Testis (tissue), 2 donors: Measurements from ENCODE around the gene SLC29A1.

Experiments
- POLR2A ChIP-seq: fragments of 450-650 bp; IDR thresholded peaks from one replicate; pipeline ENCODE4 v1.6.1; 2017; ENCODE audit warnings: antibody characterized with exemption, mild to moderate bottlenecking, moderate library complexity
- TF ChIP-seq, protein P1 (sequence below), 3 experiments: fragments of 450-650 bp in 2 of 3; fragments of 200-600 bp in 1 of 3; sonication (generic) in 1 of 3; IDR thresholded peaks; one replicate each; pipeline ENCODE4 v1.5.1; 2016 to 2019; ENCODE audit warnings: antibody characterized with exemption in 3 of 3, mild to moderate bottlenecking in 2 of 3, moderate library complexity in 1 of 3

DNA sequence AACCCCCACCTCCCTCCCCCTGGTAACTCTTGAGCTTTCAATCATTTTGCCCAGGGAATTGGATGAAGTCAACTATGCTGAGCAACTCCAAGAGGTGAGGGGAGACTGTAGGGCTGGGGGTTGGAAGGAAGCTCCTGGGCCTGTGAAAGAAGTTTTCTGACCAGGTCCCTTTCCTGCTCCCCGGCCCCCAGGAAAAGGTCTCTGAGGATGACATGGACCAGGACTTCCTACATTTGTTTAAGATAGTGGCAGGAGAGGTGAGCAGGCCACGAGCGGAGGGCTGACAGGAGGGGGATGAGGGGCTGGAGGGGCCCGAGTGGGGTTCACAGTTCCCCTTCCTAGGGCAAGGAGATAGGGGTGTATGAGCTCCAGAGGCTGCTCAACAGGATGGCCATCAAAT, 43.0 kb upstream of the SLC29A1 start:
- TF ChIP-seq, protein P1, sequence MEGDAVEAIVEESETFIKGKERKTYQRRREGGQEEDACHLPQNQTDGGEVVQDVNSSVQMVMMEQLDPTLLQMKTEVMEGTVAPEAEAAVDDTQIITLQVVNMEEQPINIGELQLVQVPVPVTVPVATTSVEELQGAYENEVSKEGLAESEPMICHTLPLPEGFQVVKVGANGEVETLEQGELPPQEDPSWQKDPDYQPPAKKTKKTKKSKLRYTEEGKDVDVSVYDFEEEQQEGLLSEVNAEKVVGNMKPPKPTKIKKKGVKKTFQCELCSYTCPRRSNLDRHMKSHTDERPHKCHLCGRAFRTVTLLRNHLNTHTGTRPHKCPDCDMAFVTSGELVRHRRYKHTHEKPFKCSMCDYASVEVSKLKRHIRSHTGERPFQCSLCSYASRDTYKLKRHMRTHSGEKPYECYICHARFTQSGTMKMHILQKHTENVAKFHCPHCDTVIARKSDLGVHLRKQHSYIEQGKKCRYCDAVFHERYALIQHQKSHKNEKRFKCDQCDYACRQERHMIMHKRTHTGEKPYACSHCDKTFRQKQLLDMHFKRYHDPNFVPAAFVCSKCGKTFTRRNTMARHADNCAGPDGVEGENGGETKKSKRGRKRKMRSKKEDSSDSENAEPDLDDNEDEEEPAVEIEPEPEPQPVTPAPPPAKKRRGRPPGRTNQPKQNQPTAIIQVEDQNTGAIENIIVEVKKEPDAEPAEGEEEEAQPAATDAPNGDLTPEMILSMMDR (IDR thresholded peaks at IDR 0.05): no peak
- no peak for TF ChIP-seq POLR2A
